ENCODE results near the gene SUSD6. TPM values are rescaled to one million over a fixed set of nuclear protein-coding genes. Genes with fewer than 3 reads are reported as not detected.

The SUSD6 gene
- total RNA-seq, 1 donor from 2014 or later, result 23.9 TPM

- Histone ChIP-seq H3K36me3 (no peaks in the 10 kb centered on the region), H3K27me3 (ENCODE audit: low read depth) (no peaks in the 10 kb centered on the region), H3K27ac (replicated peaks) (no peak overlapping the region), H3K4me3 (no peak overlapping the region), H3K9me3 (replicated peaks) (no peaks in the 10 kb centered on the region), H3K4me1 (peaks cover 5% of the 10 kb centered on the region)
- no peak for DNase-seq
- TF ChIP-seq, protein P1, sequence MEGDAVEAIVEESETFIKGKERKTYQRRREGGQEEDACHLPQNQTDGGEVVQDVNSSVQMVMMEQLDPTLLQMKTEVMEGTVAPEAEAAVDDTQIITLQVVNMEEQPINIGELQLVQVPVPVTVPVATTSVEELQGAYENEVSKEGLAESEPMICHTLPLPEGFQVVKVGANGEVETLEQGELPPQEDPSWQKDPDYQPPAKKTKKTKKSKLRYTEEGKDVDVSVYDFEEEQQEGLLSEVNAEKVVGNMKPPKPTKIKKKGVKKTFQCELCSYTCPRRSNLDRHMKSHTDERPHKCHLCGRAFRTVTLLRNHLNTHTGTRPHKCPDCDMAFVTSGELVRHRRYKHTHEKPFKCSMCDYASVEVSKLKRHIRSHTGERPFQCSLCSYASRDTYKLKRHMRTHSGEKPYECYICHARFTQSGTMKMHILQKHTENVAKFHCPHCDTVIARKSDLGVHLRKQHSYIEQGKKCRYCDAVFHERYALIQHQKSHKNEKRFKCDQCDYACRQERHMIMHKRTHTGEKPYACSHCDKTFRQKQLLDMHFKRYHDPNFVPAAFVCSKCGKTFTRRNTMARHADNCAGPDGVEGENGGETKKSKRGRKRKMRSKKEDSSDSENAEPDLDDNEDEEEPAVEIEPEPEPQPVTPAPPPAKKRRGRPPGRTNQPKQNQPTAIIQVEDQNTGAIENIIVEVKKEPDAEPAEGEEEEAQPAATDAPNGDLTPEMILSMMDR (IDR thresholded peaks at IDR 0.05; ENCODE audit: borderline replicate concordance), result no peak
- intact Hi-C loops (cut with micrococcal nuclease), result no loop called here
These were observed 144.4 kb downstream of the SUSD6 start for GRCh38 chr14:69755784-69756183.

- intact Hi-C loops (cut with micrococcal nuclease), result no loop called here
- H3K9me3 ChIP-seq (replicated peaks), result no peaks in the 10 kb centered on the region
- peaks cover 5% of the 10 kb centered on the region for H3K4me1 ChIP-seq
- no peak overlapping the region for H3K4me3 ChIP-seq
- H3K27ac ChIP-seq (replicated peaks), result no peak overlapping the region
- no peaks in the 10 kb centered on the region for H3K36me3 ChIP-seq
- DNase-seq, result no peak
- H3K27me3 ChIP-seq (ENCODE audit: low read depth), result no peaks in the 10 kb centered on the region
- TF ChIP-seq, protein P1 (IDR thresholded peaks at IDR 0.05; ENCODE audit: borderline replicate concordance), result no peak
These were observed 144.9 kb downstream of the SUSD6 start for GRCh38 chr14:69756298-69756697.

DNA sequence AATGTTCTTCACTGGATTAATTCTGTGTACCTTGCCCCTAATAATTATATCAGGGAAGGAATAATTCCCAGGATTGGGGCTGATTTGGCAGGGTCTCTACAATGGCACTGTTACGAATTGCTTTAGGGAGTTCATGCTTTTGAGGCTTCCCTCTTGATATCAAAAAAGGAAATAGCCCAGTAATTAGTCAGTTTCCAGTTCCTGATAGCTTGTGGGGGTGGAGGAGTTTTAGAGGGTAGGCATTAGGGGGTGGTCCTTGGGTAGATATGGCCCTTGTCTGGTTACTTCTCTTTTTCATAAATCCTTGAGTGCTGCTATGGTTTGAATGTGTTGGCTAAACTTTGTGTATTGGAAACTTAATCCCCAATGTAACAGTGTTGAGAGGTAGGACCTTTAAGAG is 149.4 kb downstream of the SUSD6 start:
- TF ChIP-seq, protein P1 (IDR thresholded peaks at IDR 0.05; ENCODE audit: borderline replicate concordance), result no peak
- intact Hi-C loops (cut with micrococcal nuclease), result no loop called here
- Histone ChIP-seq H3K4me3 (no peak overlapping the region), H3K9me3 (replicated peaks) (no peaks in the 10 kb centered on the region), H3K27ac (replicated peaks) (no peak overlapping the region), H3K27me3 (ENCODE audit: low read depth) (no peaks in the 10 kb centered on the region), H3K4me1 (peaks cover 4% of the 10 kb centered on the region), H3K36me3 (no peaks in the 10 kb centered on the region)
- DNase-seq, result no peak

DNA sequence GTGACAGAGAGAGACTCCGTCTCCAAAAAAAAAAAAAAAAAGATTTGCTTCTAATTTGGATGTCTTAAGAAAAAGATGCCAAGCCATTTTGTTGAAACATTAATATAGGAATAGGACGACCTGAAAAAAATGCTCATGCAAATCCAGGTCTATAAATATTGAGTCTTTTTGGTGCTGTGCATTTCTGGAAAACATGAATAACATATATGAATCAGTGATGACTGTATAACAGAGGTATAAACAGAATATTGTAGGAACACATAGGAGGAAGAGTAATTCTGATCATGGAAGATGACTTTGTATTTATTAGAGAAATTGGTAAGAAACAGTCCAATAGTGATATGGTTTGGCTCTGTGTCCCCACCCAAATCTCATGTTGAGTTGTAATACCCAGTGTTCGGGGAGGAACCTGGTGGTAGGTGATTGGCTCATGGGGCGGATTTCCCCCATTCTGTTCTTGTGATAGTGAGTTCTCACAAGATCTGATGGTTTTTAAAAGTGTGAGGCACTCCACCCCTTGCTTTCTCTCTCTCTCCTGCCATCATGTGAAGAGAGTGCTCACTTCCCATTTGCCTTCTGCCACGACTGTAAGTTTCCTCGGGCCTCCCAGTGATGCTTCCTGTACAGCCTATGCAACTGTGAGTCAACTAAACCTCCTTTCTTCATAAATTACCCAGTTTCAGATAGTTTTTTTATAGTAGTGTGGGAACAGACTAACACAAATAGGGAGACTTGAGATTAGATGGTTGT is 152.5 kb downstream of the SUSD6 start:
- TF ChIP-seq, protein P1 (IDR thresholded peaks at IDR 0.05; ENCODE audit: borderline replicate concordance), result no peak
- Histone ChIP-seq H3K9me3 (replicated peaks) (no peaks in the 10 kb centered on the region), H3K27ac (replicated peaks) (no peak overlapping the region), H3K4me1 (peaks cover 28% of the 10 kb centered on the region), H3K27me3 (ENCODE audit: low read depth) (no peaks in the 10 kb centered on the region), H3K4me3 (no peak overlapping the region), H3K36me3 (peaks cover 13% of the 10 kb centered on the region)
- no peak for DNase-seq
- intact Hi-C loops (cut with micrococcal nuclease), result no loop called here

Other genes starting within 250 kb of the SUSD6 start
- gene ERH, start 213.3 kb upstream of the SUSD6 start, total RNA-seq, result 105 TPM
- 17.2 TPM for gene SLC39A9, start 212.9 kb upstream of the SUSD6 start, total RNA-seq
- 0.14 TPM for gene PLEKHD1, start 126.9 kb upstream of the SUSD6 start, total RNA-seq
- not detected for gene CCDC177, start 36.7 kb upstream of the SUSD6 start, total RNA-seq
- gene SRSF5, start 155.5 kb downstream of the SUSD6 start, total RNA-seq, result 167 TPM
- gene SLC10A1, start 185.6 kb downstream of the SUSD6 start, total RNA-seq, result not detected

All from left ventricle myocardium inferior (tissue), 1 donor.